Measurements from ENCODE around the gene SYT1. TPM values are rescaled to one million over a fixed set of nuclear protein-coding genes. Genes with fewer than 3 reads are reported as not detected.

SYT1 gene
- polyA plus RNA-seq, 12 donors: 1.0 to 9.0 (median 1.9) TPM; not detected in 1

DNA sequence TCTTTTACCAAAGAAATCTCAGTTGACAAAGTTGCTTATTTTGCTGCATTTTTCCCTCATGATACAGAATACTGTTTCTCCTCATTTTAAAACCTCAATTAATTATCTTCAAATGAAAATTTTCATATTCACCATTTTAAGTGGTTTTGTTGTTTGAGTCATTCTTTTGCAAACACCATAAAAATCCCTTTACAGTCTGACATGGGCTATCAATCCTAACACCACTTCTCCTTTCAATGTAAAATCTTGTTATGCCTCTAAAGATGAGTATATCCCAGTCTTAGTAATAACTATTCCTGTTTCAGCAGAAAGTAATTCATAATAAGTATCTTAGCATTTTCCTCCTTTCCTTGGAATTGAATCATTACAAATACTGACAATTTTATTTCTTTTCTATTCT is 192.2 kb downstream of the SYT1 start:
- DNase-seq: no peak

DNA sequence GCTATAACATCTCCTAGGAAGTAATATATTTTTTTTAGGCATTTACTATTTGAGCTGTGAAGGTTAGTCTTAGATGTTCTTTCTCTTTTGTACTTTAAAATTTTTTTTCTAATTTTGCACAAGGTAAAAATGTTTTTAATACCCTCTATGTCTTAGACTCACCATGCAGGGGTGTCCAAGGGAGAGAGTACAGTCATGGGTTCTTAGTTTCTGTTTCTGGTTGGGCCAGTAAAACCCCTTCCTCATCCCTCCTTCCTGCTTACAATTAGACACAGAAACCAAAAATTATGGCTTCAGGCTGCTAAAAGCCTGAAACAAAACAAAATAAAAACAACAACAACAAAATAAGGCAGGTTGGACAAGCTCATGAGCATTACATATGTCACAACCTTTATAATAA is 193.0 kb downstream of the SYT1 start:
- no peak for DNase-seq

- DNase-seq: no peak
These were observed 193.8 kb downstream of the SYT1 start for GRCh38 chr12:79058342-79058741.

DNA sequence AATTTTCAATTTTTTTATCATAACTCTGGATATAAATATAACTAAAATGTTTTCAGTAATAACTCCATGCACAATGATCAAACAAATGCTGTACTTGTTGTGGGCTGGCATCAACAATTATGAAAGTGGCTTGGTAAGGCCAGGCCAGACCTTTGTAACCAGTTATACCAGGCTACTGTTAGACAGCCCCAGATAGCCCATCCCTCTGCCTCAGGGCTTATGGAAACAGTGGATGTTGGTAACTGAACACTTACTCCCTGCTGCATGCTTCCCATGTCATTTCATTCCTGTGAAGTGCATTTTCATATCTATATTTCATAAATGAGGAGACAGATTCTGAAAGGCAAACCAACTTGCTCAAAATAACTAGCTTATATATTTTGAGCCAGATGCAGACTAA is 195.0 kb downstream of the SYT1 start:
- DNase-seq: no peak

- no peak for DNase-seq
These were observed 198.7 kb downstream of the SYT1 start for GRCh38 chr12:79063258-79063657.

DNA sequence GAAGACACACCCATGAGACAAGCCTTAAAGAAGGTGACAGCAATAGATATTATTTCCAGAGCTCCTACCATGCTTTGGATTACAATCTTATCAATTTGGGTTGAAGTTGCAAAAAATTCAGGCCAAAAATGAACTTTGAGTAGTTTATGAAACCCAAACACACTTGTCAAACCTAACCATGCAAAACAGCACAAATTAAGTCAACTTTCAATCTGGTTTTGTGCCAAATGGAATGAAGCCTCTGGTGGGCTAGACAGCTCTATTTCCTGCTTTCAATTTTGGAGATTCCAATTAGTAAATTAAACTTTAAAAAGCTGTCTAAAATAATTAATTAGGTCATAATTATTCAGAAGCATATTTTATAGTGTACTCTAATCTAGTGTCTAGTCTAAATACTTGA is 203.4 kb downstream of the SYT1 start:
- no peak for DNase-seq

GRCh38 chr12:79069009-79069408 is 204.4 kb downstream of the SYT1 start:
- no peak for DNase-seq

GRCh38 chr12:79071498-79071897 is 206.9 kb downstream of the SYT1 start:
- no peak for DNase-seq

DNA sequence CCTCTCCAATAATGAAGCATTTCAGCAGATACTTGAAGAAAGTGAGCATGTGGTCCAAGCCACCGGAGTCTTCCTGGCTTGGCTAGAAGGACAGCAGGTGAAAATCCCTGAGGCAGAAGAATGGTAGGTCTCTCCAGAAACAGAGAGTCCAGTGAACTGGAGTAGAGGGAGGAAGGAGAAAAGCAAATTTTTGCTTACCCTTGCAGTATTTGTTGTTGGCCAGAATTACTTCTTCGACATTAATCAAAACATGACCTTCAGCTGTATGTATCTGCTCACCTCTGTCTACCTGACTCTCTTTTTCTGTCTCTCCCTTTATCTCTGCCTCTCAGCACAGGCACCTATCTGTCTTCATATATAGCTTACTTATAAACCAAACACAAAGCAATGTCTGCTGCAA is 208.9 kb downstream of the SYT1 start:
- DNase-seq: no peak

DNA sequence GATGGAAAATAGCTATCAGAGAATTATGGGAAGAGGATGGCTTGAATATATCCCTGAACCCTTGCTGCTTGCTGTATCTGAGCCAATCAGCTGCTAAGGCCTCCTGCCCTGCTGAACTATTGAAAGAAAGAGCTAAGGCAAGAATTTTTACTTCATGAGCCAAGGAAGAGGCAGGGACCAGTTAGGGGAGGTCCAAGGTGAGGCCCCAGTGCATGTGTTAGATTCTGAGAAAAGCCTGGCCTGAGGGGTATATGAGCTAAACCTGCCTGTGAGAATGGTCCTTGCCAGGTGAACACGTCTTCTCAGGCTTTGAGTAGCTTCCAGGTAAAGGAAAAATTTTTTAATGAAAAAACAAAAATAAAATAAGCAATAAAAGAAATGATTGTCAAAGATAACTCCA is 218.0 kb downstream of the SYT1 start:
- DNase-seq: no peak

DNA sequence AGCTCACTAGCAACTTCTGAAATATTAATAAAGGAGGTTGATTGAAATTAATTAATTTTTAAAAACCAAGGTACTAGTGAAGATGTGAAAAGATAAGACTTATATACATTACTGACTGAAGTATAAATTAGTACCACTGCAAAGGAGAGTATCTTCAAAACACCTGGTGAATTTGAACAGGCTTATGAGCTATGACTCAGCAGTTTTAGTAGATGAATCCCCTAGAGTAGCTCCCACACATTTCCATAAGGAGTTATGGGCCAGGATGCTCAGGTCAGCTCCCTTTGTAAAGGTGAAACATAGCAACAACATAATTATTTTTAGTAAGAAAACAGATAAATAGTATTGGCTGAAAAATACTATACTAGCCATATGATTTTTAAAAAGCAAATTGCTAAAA is 218.6 kb downstream of the SYT1 start:
- DNase-seq: no peak

DNA sequence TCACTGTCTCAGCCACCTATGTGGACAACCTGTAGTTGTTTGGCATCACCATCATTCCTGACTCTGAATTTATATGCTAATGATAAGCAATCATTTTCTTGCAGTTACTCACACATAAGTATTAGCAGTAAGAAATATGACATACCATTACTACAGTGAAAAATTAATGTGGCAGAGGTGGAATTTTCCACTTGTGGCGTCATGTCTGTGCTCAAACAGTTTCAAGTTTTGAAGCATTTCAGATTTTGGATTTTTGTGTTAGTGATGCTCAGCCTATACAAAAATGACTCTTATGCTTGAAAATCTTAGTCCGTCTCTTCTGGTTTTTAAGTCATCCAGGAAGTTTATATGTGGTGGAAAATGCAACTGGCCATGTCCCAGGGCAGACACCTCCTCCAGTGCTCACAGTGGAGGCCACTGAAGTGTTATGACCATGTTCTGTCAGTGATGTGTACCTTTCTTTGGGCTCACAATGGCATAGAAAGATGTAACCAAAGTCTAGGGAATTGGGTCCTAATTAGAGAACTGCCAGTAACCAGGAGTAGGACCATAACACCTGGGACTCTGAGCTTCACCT is 220.6 kb downstream of the SYT1 start:
- no peak for DNase-seq

DNA sequence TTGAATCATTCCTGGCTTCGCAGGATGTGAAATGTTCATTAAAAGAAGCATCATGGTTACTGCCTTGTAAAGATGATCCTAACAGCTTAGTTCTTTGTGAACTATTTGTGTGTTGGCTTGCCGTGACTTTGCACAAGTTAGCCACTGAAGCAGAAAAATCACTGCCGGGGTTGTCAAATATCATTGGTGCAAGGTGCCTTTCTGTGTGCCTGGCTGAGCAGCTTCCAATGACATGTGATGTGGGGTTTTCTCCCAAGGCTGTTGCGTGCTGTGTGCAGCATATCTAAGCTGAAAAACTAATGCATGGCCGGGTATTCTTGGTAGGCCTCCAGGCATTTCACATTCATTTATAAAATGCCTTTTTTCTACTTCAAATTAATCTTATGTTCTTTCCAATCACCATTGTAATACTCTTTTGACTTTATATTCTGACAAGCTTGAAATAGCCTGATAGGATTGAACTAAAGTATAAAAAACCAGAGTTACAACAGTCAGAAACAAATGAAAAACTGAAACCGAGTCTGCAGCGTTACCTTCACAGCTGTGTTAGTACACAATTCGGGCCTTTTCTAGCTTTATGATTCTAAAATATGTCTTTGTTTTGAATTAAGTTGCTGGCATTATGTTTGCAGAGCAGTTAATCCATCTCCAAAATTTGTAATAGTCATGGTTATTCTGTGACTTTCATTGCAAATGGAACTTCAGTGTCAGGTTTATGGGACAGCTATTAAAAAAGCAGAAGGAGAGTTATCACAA is 222.1 kb downstream of the SYT1 start:
- DNase-seq: no peak

- no peak for DNase-seq
These were observed 234.0 kb downstream of the SYT1 start for GRCh38 chr12:79098530-79098929.

DNA sequence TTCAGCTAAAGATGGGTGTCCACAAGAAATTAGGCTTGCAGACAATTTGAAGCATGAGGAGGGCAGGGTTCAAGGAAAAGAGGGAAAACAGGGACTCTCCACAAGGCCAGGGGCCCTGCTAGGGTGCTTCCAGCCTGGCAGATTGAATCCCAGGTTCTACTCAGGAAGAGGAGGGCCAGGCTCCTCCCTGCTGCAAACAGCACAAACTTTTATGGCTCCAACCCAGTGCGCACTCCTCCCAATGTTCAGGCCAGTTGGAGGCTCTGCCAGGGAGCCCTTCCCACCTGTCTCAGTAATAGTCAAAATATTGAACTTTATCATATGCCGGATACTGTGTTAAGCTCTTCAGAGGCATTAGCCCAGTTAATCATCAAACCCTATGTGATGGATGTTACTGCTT is 244.4 kb downstream of the SYT1 start:
- no peak for DNase-seq

DNA sequence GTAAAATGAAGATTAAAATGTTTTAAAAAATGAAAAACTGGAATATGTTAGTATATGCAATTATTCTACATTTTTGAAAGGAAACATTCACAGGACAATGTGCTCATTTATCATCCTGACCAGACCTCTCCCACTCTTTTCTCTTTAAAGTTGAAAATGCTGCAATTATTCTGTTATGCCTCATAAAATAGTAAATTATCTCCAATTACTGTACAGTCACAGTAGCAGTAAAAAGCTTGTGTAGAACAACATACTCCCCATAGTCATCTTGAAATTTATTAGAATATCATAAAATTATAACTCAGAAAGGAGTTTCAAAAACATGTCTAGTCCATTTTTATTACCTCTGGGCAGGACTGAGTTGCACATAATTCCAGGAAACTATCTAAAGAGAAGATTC is 250.3 kb downstream of the SYT1 start:
- DNase-seq: no peak

- no peak for DNase-seq
These were observed 251.2 kb downstream of the SYT1 start for GRCh38 chr12:79115743-79116142.

DNA sequence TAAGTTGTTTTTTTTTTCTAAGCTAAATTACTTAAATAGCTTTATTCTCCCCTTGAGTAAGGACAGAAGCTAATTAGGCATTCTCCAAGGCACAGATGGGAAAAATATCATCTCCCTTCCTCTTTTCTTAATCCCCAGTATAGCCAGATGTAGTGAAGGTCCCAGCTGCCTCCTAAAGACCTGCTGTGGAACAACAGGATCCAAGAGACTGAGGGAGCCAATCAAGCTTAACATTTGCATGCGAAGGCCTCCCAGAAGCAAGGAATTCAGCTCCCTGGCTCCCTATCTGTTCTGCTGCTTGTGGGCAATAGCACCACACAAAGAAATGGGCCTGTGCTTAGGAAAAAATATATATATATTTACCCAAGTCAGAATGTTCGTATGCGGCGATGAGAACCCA is 255.2 kb downstream of the SYT1 start:
- DNase-seq: no peak

DNA sequence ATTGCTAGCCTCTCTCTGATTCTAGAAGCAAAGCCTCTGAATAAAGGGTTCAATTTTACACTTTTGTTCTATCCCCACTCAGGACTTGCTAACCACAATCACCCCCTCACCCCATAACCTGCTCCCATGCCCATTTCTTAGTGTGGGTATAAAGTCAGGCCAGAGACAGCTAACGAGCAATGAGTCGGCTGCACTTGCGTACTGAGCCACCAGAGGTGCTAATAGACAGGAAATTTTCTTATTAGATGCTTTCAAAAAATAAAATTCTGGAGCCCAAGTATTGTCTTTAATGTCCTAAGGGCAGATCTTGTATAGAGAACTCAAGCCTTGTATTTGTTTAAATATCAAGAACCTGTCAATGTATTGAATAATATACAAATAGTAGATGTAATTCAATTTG is 256.9 kb downstream of the SYT1 start:
- DNase-seq: no peak

DNA sequence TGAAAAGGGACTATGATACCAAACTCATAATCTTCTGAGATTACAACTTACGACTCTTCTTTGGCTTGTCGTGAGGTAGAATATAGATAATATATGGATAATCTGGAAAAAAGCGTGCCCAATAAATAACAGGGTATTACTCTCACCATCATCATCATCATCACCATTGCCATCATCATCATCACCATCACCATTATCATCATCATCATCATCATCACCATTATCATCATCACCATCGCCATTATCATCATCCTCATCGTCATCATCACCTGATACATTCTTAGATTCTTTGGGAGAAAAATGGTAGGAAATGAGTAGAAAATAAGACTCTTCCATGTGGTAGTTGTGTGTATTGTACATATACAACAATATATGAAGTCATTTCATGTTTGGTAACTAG is 259.8 kb downstream of the SYT1 start:
- no peak for DNase-seq

DNA sequence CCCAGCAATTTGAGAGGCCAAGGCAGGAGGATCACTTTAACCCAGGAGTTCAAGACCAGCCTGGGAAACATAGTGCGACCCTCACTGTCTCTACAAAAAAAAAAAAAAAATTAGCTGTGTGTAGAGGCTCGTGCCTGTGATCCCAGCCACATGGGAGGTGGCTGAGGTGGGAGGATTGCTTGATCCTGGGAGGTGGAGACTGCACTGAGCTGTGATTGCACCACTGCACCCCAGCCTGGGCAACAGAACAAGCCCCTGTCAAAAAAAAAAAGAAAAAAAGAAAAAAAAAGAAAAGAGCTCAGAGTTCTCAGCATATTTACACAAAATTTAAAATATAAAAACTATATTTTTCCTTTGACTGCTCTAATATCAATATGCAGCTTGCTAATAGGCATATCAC is 260.8 kb downstream of the SYT1 start:
- no peak for DNase-seq

- no peak for DNase-seq
These were observed 262.7 kb downstream of the SYT1 start for GRCh38 chr12:79127271-79127751.

DNA sequence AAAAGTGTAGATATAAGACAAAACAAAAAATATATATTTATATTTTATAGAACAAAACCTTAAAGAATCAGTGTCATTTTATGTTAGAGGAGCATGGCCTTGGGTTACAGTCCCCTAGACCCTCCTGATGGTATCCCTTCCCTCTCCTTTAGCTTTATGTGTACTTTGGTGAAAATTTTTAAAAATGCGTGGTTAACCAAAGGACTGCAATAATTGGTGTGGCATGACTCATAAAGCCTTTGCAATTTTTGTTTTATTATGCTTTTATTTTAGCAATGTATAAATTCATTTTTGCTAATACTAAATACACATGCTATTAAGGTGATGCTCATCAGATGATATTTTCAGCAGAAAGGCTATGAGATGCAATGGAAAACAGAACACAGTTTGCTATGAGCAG is 264.4 kb downstream of the SYT1 start:
- no peak for DNase-seq

GRCh38 chr12:79138872-79139271 is 274.3 kb downstream of the SYT1 start:
- DNase-seq: no peak

Measured in muscle of arm (tissue), 12 donors.